MCF 10A (cell line): ENCODE data around the gene CD109. TPM values are rescaled to one million over a fixed set of nuclear protein-coding genes. Genes with fewer than 3 reads are reported as not detected.
"Not testable (repeated sequence)": the region's sequence is repeated elsewhere in the genome, so short reads cannot be mapped to it uniquely, and the experiment has no call there.

ENCODE experiments used
- BruUV-seq: library from RNA; stranded (reverse); fragments of 400-500 nt; replicated peaks from 2 replicates; lab custom pipeline; 2021; lab: Mats Ljungman, UMichigan
- CTCF ChIA-PET: fragments of 300-600 bp; sonication (Branson Sonifier 250); formaldehyde crosslinking; extraction: SDS; loops from one replicate; lab custom pipeline; 2021; ENCODE audit warnings: antibody characterized with exemption, inconsistent platforms; lab: Yijun Ruan, JAX
- POLR2A ChIA-PET: fragments of 300-600, 350-650 bp; sonication (Branson Sonifier 250); formaldehyde crosslinking; extraction: SDS; loops from one replicate; lab custom pipeline; 2020; ENCODE audit warnings: antibody characterized with exemption, inconsistent platforms; lab: Yijun Ruan, JAX
- DNase-seq: peaks from one replicate; pipeline ENCODE4 v3.0.0-alpha.2; 2018; ENCODE audit not compliant: unreplicated experiment
- H3K27ac Mint-ChIP-seq: one replicate; pipeline ENCODE4 v1.8.0; 2022; ENCODE audit warnings: mild to moderate bottlenecking, low read depth, mixed read lengths; ENCODE audit not compliant: unreplicated experiment
- H3K27me3 Mint-ChIP-seq: one replicate; pipeline ENCODE4 v1.8.0; 2022; ENCODE audit warnings: mixed read lengths; ENCODE audit not compliant: insufficient read depth, unreplicated experiment
- H3K36me3 Mint-ChIP-seq: one replicate; pipeline ENCODE4 v1.8.0; 2022; ENCODE audit warnings: mild to moderate bottlenecking, moderate library complexity, mixed read lengths; ENCODE audit not compliant: insufficient read depth, unreplicated experiment
- H3K4me1 Mint-ChIP-seq: one replicate; pipeline ENCODE4 v1.8.0; 2022; ENCODE audit warnings: mixed read lengths; ENCODE audit not compliant: insufficient read depth, unreplicated experiment
- H3K4me3 Mint-ChIP-seq: one replicate; pipeline ENCODE4 v1.8.0; 2022; ENCODE audit warnings: mild to moderate bottlenecking, moderate library complexity, mixed read lengths; ENCODE audit not compliant: unreplicated experiment
- H3K9me3 Mint-ChIP-seq: one replicate; pipeline ENCODE4 v1.8.0; 2022; ENCODE audit warnings: mixed read lengths; ENCODE audit not compliant: unreplicated experiment
- intact Hi-C: fragments of 100-400 bp; cut with micrococcal nuclease; formaldehyde crosslinking; loops from 2 replicates; pipeline ENCODE4 v1.14.1; 2022
- total RNA-seq: library from RNA; stranded (reverse); gene quantifications from 2 replicates; pipeline ENCODE4 v1.2.3, GENCODE V29; 2022
- TF ChIP-seq, protein P1 (sequence below): fragments of 200-600 bp; IDR thresholded peaks from one replicate; pipeline ENCODE4 v1.8.0; 2022; ENCODE audit warnings: antibody characterized with exemption, mild to moderate bottlenecking; ENCODE audit not compliant: unreplicated experiment

Gene CD109
- total RNA-seq, 1 experiment from 2014 or later, result 94.5 TPM

DNA sequence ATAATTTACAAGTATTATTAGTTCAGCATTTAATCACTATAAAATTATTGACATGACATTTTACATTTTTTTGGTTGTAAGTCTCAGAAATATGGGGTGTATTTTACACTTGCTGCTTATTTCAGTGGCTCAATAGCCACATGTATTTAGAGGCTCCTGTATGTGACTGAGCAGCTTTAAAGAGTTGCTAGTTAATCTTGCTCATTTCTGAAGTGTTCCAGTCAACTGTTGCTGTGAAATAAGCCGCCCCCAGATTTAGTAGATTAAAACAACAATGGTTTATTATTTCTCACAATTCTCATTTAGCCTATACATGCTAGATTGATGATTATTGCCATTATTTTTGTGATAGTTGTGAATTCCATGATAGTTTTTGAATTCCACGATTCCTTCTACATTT, 23.0 kb downstream of the CD109 start:
- Mint-ChIP-seq H3K4me3 (no peak overlapping the region), H3K4me1 (peaks cover 43% of the 10 kb centered on the region), H3K27ac (peak overlapping the region; percentile 42), H3K9me3 (peaks cover 5% of the 10 kb centered on the region), H3K27me3 (no peaks in the 10 kb centered on the region), H3K36me3 (peaks cover 44% of the 10 kb centered on the region)
- TF ChIP-seq, protein P1, sequence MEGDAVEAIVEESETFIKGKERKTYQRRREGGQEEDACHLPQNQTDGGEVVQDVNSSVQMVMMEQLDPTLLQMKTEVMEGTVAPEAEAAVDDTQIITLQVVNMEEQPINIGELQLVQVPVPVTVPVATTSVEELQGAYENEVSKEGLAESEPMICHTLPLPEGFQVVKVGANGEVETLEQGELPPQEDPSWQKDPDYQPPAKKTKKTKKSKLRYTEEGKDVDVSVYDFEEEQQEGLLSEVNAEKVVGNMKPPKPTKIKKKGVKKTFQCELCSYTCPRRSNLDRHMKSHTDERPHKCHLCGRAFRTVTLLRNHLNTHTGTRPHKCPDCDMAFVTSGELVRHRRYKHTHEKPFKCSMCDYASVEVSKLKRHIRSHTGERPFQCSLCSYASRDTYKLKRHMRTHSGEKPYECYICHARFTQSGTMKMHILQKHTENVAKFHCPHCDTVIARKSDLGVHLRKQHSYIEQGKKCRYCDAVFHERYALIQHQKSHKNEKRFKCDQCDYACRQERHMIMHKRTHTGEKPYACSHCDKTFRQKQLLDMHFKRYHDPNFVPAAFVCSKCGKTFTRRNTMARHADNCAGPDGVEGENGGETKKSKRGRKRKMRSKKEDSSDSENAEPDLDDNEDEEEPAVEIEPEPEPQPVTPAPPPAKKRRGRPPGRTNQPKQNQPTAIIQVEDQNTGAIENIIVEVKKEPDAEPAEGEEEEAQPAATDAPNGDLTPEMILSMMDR, result no peak
- ChIA-PET POLR2A (interaction anchor here (0.6 to 1.0 kb wide), 3 partner anchors 13 to 38 kb away, joined by 3 read pairs; no protein-coding TSS in a partner anchor), CTCF (interaction anchor here (0.5 to 2.0 kb wide), 3 partner anchors 12 to 19 kb away, joined by 3 to 11 read pairs (median 4); no protein-coding TSS in a partner anchor)
- BruUV-seq, result no TSS peak
- no peak for DNase-seq
- intact Hi-C loops, result no loop called here

GRCh38 chr6:73722318-73723060, 26.5 kb downstream of the CD109 start:
- BruUV-seq, result no TSS peak
- H3K27me3 Mint-ChIP-seq, result no peaks in the 10 kb centered on the region
- TF ChIP-seq, protein P1, result no peak
- H3K4me3 Mint-ChIP-seq, result no peak overlapping the region
- DNase-seq, result peak; percentile 58
- H3K9me3 Mint-ChIP-seq, result peaks cover 5% of the 10 kb centered on the region
- peaks cover 24% of the 10 kb centered on the region for H3K4me1 Mint-ChIP-seq
- POLR2A ChIA-PET, result interaction anchor here (0.6 to 1.1 kb wide), 4 partner anchors 18 to 202 kb away, joined by 3 to 8 read pairs (median 4); partner anchors contain the start of gene SLC17A5
- H3K36me3 Mint-ChIP-seq, result peaks cover 41% of the 10 kb centered on the region
- intact Hi-C loops, result no loop called here
- CTCF ChIA-PET, result interaction anchor here (0.6 to 3.3 kb wide), 8 partner anchors 11 to 68 kb away, joined by 3 to 27 read pairs (median 4); partner anchors contain the start of gene SLC17A5
- H3K27ac Mint-ChIP-seq, result peak overlapping the region; percentile 37

GRCh38 chr6:73723480-73723879, 27.5 kb downstream of the CD109 start:
- H3K36me3 Mint-ChIP-seq, result peaks cover 41% of the 10 kb centered on the region
- DNase-seq, H3K9me3 Mint-ChIP-seq, H3K27me3 Mint-ChIP-seq, intact Hi-C loops, H3K4me3 Mint-ChIP-seq, POLR2A ChIA-PET, BruUV-seq: not testable (repeated sequence)
- CTCF ChIA-PET, result interaction anchor here (3.3 kb wide), 1 partner anchor 10 kb away, joined by 27 read pairs; no protein-coding TSS in a partner anchor
- H3K4me1 Mint-ChIP-seq, result peaks cover 19% of the 10 kb centered on the region
- H3K27ac Mint-ChIP-seq, result peak overlapping the region; percentile 37

DNA sequence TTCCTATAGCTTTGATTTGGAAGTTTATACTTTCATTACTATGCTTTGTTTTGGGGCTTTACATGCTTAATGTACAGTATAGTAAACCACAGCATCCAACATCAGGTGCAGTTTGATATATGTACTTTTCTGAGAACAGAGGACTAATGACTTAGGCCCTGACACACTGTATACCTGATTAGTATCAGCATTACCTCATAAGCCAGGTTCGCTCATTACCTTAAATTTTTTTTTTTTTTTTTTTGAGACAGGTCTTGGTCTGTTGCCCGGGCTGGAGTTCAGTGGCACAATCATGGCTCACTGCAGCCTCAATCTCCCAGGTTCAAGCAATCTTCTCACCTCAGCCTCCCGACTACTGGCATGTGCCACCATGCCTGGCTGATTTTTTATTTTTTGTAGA, 28.4 kb downstream of the CD109 start:
- Mint-ChIP-seq H3K9me3 (no peaks in the 10 kb centered on the region), H3K36me3 (peaks cover 42% of the 10 kb centered on the region), H3K27me3 (no peaks in the 10 kb centered on the region), H3K4me3 (no peak overlapping the region), H3K4me1 (peaks cover 19% of the 10 kb centered on the region), H3K27ac (no peak overlapping the region)
- POLR2A ChIA-PET, result interaction anchor here (0.9 kb wide), 1 partner anchor 11 kb away, joined by 3 read pairs; no protein-coding TSS in a partner anchor
- intact Hi-C loops, result no loop called here
- TF ChIP-seq, protein P1, result no peak
- BruUV-seq, result no TSS peak
- CTCF ChIA-PET, result no interaction called here
- DNase-seq, result no peak

- intact Hi-C loops, H3K27me3 Mint-ChIP-seq, H3K4me3 Mint-ChIP-seq, H3K27ac Mint-ChIP-seq, DNase-seq, H3K9me3 Mint-ChIP-seq, BruUV-seq: not testable (repeated sequence)
- POLR2A ChIA-PET, result interaction anchor here (1.2 kb wide), 1 partner anchor 48 kb away, joined by 3 read pairs; no protein-coding TSS in a partner anchor
- Mint-ChIP-seq H3K4me1 (peaks cover 19% of the 10 kb centered on the region), H3K36me3 (peaks cover 43% of the 10 kb centered on the region)
- CTCF ChIA-PET, result interaction anchor here (0.6 to 0.9 kb wide), 3 partner anchors 15 to 126 kb away, joined by 3 to 4 read pairs (median 4); no protein-coding TSS in a partner anchor
Observed at GRCh38 chr6:73725192-73725591, 29.2 kb downstream of the CD109 start.
